ENCODE data around the gene CHAF1A. TPM values are rescaled to one million over a fixed set of nuclear protein-coding genes. Genes with fewer than 3 reads are reported as not detected.

CHAF1A gene
- total RNA-seq, 1 donor from 2014 or later: 6.6 TPM

DNA sequence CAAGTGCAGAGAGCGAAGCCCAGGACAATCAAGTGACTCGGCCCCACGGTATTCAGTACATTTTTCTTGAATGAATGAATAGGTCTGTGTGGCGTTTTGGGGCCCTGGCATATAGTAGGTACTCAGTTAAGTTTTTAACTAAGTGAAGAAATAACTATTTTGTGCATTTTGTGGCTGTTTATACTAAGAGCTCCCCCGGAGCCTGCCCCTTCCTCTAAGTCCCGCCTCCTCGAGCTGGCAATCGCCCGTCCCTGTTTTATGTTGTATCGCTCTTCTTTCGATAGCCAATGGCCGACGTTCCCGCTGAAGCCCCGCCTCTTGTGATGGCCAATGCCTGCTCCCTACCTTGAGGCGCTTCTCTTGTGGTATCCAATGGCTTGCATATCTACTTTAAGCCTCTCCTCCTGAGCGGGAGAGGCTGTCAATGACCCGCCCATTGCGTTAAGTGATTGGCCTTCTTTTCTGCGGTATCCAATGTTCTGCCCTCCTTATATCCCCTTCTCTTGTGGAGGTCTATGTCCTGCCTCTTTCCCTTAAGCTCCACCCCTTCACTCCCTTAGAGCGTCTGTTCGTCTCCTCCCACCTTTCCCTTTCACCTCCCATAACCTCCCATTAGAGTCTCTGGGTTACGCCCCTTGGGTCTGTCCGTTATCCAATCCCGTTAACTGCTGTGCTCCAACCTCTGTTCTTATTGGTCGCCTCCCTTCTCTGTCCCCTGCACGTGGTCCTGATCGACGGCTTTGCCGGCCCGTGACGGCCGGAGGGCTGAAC, 69.1 kb downstream of the CHAF1A start:
- Mint-ChIP-seq H3K36me3 (ENCODE audit: low read depth) (peaks cover 2% of the 10 kb centered on the region), H3K9me3 (ENCODE audit: low read depth) (no peaks in the 10 kb centered on the region), H3K4me1 (ENCODE audit: low read depth) (peaks cover 21% of the 10 kb centered on the region), H3K27ac (ENCODE audit: unreplicated experiment) (no peak overlapping the region), H3K27me3 (ENCODE audit: low read depth) (no peaks in the 10 kb centered on the region), H3K4me3 (ENCODE audit: unreplicated experiment) (no peak overlapping the region)
- no peak for DNase-seq (ENCODE audit: low spot score)
- TF ChIP-seq, protein P1, sequence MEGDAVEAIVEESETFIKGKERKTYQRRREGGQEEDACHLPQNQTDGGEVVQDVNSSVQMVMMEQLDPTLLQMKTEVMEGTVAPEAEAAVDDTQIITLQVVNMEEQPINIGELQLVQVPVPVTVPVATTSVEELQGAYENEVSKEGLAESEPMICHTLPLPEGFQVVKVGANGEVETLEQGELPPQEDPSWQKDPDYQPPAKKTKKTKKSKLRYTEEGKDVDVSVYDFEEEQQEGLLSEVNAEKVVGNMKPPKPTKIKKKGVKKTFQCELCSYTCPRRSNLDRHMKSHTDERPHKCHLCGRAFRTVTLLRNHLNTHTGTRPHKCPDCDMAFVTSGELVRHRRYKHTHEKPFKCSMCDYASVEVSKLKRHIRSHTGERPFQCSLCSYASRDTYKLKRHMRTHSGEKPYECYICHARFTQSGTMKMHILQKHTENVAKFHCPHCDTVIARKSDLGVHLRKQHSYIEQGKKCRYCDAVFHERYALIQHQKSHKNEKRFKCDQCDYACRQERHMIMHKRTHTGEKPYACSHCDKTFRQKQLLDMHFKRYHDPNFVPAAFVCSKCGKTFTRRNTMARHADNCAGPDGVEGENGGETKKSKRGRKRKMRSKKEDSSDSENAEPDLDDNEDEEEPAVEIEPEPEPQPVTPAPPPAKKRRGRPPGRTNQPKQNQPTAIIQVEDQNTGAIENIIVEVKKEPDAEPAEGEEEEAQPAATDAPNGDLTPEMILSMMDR (IDR thresholded peaks at IDR 0.05): no peak

DNA sequence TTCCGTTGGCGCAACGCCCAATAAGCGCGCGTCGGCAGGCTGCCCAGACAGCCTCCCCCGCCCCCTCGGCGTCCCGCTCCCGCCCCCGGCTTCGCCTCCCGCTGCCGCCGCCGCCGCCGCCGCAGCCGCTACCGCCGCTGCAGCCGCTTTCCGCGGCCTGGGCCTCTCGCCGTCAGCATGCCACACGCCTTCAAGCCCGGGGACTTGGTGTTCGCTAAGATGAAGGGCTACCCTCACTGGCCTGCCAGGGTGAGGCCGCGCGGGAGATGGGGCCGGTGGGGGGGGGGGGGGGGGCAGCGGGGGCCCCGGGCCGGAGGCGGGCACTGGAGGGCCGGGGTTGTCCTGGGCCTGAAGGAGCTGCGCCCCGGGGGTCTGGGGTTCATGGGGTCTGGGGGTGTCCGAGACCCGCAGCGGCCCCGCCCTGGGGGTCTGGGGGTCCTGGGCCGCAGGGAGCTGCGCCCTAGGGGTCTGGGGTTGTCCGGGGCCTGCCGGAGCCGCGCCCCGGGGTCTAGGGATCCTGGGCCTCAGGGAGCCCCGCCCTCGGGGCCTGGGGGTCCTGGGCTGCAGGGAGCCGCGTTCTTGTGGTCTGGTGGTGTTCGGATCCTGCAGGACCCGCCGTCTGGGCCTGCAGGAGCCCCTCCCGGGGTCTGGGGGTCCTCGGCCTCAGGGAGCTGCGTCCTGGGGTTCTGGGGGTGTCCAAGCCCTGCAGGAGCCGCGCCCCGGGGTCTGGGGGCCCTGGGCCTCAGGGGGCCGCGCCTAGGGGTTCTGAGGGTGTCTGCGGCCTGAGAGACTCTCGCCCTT, 69.9 kb downstream of the CHAF1A start, which contains the start of gene HDGFL2:
TSS of gene HDGFL2 (plus strand) at position 124 of the 801 bp plus-strand sequence. CDS start at position 178, 54 bp downstream.
- TF ChIP-seq, protein P1 (IDR thresholded peaks at IDR 0.05): no peak
- no peaks in the 10 kb centered on the region for H3K9me3 Mint-ChIP-seq (ENCODE audit: low read depth)
- peak within 1 kb of the TSS; percentile 65 for H3K27ac Mint-ChIP-seq (ENCODE audit: unreplicated experiment)
- H3K27me3 Mint-ChIP-seq (ENCODE audit: low read depth): no peaks in the 10 kb centered on the region
- peaks cover 21% of the 10 kb centered on the region for H3K4me1 Mint-ChIP-seq (ENCODE audit: low read depth)
- no peak for DNase-seq (ENCODE audit: low spot score)
- H3K4me3 Mint-ChIP-seq (ENCODE audit: unreplicated experiment): peak within 1 kb of the TSS; percentile 87
- peaks cover 3% of the 10 kb centered on the region for H3K36me3 Mint-ChIP-seq (ENCODE audit: low read depth)

DNA sequence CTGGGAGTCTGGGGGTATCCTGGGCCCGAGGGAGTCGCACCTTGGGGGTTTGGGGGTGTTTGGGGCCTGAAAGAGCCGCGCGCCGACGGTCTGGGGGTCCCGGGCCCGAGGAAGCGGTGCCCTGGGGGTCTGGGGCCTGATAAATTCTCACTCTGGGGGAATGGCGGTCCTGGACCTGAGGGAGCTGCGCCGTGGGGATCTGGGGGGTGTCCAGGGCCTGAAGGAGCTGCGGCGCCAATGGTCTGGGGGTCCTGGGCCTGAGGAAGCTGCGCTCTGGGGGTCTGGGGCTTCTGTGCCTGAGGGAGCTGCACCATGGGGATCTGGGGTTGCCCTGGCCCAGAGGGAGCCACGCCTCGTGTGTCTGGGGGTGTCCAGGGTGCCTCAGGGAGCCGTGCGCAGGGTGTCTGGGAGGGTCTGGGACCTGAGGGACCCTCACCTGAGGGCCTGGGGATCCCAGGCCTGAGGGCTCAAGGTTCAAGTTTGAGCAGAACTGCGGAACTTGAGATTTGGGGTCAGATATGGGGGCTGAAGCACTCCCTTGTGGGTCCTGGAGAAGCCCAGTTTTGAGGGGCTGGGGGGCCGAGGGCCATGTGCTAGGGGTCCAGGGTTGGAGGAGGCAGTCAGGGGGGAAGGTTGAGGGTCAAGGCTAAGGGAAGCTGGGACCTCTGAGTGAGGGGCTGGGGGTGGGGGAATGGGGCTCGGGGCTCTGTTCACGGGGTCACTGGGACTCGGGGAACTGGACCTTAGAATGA, 70.7 kb downstream of the CHAF1A start:
- H3K9me3 Mint-ChIP-seq (ENCODE audit: low read depth): no peaks in the 10 kb centered on the region
- no peak for DNase-seq (ENCODE audit: low spot score)
- H3K27me3 Mint-ChIP-seq (ENCODE audit: low read depth): no peaks in the 10 kb centered on the region
- H3K27ac Mint-ChIP-seq (ENCODE audit: unreplicated experiment): peak overlapping the region; percentile 89
- peaks cover 21% of the 10 kb centered on the region for H3K4me1 Mint-ChIP-seq (ENCODE audit: low read depth)
- TF ChIP-seq, protein P1 (IDR thresholded peaks at IDR 0.05): no peak
- peak overlapping the region; percentile 87 for H3K4me3 Mint-ChIP-seq (ENCODE audit: unreplicated experiment)
- H3K36me3 Mint-ChIP-seq (ENCODE audit: low read depth): peaks cover 5% of the 10 kb centered on the region

DNA sequence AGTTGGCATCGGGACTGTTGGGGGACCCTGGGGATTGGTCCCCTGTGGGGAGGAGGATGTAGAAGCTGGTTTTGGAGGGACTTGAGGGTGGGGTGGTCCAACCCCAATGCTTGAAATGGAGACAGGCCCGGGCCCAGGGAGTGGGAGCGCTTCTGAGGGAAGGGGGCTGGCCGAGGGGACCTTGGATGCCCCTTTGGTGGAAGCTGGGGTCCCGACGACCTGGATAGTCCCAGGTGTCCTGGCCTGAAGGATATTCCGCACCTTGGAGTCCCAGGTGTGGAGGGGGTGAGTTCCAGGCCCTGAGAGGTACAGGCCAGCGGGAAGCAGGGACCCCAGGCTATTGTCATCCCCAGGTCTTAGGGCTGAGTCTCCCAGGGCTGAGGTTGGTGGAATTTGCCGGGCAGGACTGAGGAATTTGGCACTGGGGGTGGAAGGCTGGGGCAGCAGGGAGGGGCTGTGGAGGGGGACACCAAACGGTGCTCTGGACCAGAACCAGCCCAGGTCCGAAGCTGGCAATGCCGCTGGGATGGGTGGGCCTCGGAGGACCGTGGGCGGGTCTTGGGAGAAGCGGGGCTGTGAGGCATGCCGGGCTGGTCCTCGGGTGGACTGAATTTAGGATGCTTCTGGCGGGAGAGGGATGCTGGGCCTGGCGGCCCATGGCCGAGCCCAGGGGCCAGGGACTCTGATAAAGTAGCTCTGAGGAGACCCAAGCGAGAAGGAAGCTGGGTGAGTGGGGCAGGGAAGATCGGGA, 71.5 kb downstream of the CHAF1A start:
- Mint-ChIP-seq H3K27ac (ENCODE audit: unreplicated experiment) (peak overlapping the region; percentile 89), H3K27me3 (ENCODE audit: low read depth) (no peaks in the 10 kb centered on the region), H3K4me1 (ENCODE audit: low read depth) (peaks cover 21% of the 10 kb centered on the region), H3K36me3 (ENCODE audit: low read depth) (peaks cover 5% of the 10 kb centered on the region), H3K9me3 (ENCODE audit: low read depth) (no peaks in the 10 kb centered on the region), H3K4me3 (ENCODE audit: unreplicated experiment) (peak overlapping the region; percentile 87)
- DNase-seq (ENCODE audit: low spot score): no peak
- TF ChIP-seq, protein P1 (IDR thresholded peaks at IDR 0.05): no peak

Data from chondrocyte (in vitro differentiated cells).